SK-N-SH treated with all-trans-retinoic acid at 6 μM for 48 hours (cell line): ENCODE data around the gene NANOS1.

Experiments used
- ATAC-seq: fragments of 200-7000 bp; cut with Tn5 transposase; 3 replicates; pipeline ENCODE4 v1.9.1; 2020; ENCODE audit warnings: mild to moderate bottlenecking, moderate library complexity
- BACH2 ChIP-seq: fragments of 250-450 bp; sonication (Bioruptor Pico); IDR thresholded peaks from 2 replicates; pipeline ENCODE4 v1.9.0; 2021; ENCODE audit warnings: mild to moderate bottlenecking, borderline replicate concordance
- CREB5 ChIP-seq: fragments of 250-450 bp; sonication (Bioruptor Pico); IDR thresholded peaks from 2 replicates; pipeline ENCODE4 v1.5.1; 2020; ENCODE audit warnings: low read depth, mild to moderate bottlenecking, moderate library complexity
- CSDC2 ChIP-seq: fragments of 250-450 bp; sonication (Bioruptor Pico); IDR thresholded peaks from 2 replicates; pipeline ENCODE4 v1.5.0; 2020; ENCODE audit warnings: mild to moderate bottlenecking, moderate library complexity
- ESRRG ChIP-seq: fragments of 250-450 bp; sonication (Bioruptor Pico); IDR thresholded peaks from 2 replicates; pipeline ENCODE4 v1.6.1; 2021; ENCODE audit warnings: mild to moderate bottlenecking
- GLIS3 ChIP-seq: fragments of 250-450 bp; sonication (Bioruptor Pico); IDR thresholded peaks from 2 replicates; pipeline ENCODE4 v1.5.0; 2020; ENCODE audit warnings: mild to moderate bottlenecking, moderate library complexity
- ISL1 ChIP-seq: fragments of 250-450 bp; sonication (Bioruptor Pico); IDR thresholded peaks from 2 replicates; pipeline ENCODE4 v2.1.2; 2022; ENCODE audit warnings: mild to moderate bottlenecking, moderate library complexity
- OSR1 ChIP-seq: fragments of 250-450 bp; sonication (Bioruptor Pico); IDR thresholded peaks from 2 replicates; pipeline ENCODE4 v1.8.0; 2022; ENCODE audit warnings: moderate library complexity, mild to moderate bottlenecking, inconsistent platforms
- PATZ1 ChIP-seq: fragments of 250-450 bp; sonication (Bioruptor Pico); IDR thresholded peaks from 2 replicates; pipeline ENCODE4 v1.8.0; 2020; ENCODE audit warnings: mild to moderate bottlenecking, moderate library complexity, borderline replicate concordance
- PPARA ChIP-seq: fragments of 250-450 bp; sonication (Bioruptor Pico); IDR thresholded peaks from 2 replicates; pipeline ENCODE4 v1.5.0; 2020; ENCODE audit warnings: mild to moderate bottlenecking, borderline replicate concordance
- RARB ChIP-seq: fragments of 250-450 bp; sonication (Bioruptor Pico); IDR thresholded peaks from 2 replicates; pipeline ENCODE4 v1.8.0; 2021; ENCODE audit warnings: mild to moderate bottlenecking, moderate library complexity
- SNAI2 ChIP-seq: fragments of 250-450 bp; sonication (Bioruptor Pico); IDR thresholded peaks from 2 replicates; pipeline ENCODE4 v1.5.0; 2020; ENCODE audit warnings: mild to moderate bottlenecking, moderate library complexity
- TOX ChIP-seq: fragments of 250-450 bp; sonication (Bioruptor Pico); IDR thresholded peaks from 2 replicates; pipeline ENCODE4 v1.8.0; 2021; ENCODE audit warnings: mild to moderate bottlenecking, moderate library complexity, borderline replicate concordance
- TSHZ2 ChIP-seq: fragments of 250-450 bp; sonication (Bioruptor Pico); IDR thresholded peaks from 2 replicates; pipeline ENCODE4 v1.5.0; 2020; ENCODE audit warnings: mild to moderate bottlenecking, moderate library complexity
- ZC3H10 ChIP-seq: fragments of 250-450 bp; sonication (Bioruptor Pico); IDR thresholded peaks from 2 replicates; pipeline ENCODE4 v1.5.1; 2021; ENCODE audit warnings: mild to moderate bottlenecking, moderate library complexity
- ZFP3 ChIP-seq: fragments of 250-450 bp; sonication (Bioruptor Pico); IDR thresholded peaks from 2 replicates; pipeline ENCODE4 v1.5.0; 2020; ENCODE audit warnings: mild to moderate bottlenecking, moderate library complexity
- ZFP30 ChIP-seq: fragments of 450-650 bp; formaldehyde crosslinking; IDR thresholded peaks from 2 replicates; pipeline ENCODE4 v1.5.0; 2022; ENCODE audit warnings: mild to moderate bottlenecking, moderate library complexity
- ZNF565 ChIP-seq: fragments of 450-650 bp; formaldehyde crosslinking; conservative IDR thresholded peaks from 2 replicates; pipeline ENCODE4 v1.5.0; 2020; ENCODE audit warnings: low read depth, mild to moderate bottlenecking, moderate library complexity
- ZNF70 ChIP-seq: fragments of 450-650 bp; formaldehyde crosslinking; IDR thresholded peaks from 2 replicates; pipeline ENCODE4 v1.5.0; 2020; ENCODE audit warnings: mild to moderate bottlenecking, moderate library complexity
- ZNF8 ChIP-seq: fragments of 450-650 bp; formaldehyde crosslinking; IDR thresholded peaks from 2 replicates; pipeline ENCODE4 v1.5.0; 2020; ENCODE audit warnings: mild to moderate bottlenecking, moderate library complexity
- TF ChIP-seq, protein P1 (sequence below): fragments of 250-450 bp; sonication (Bioruptor Pico); IDR thresholded peaks from 2 replicates; pipeline ENCODE4 v1.8.0; 2021; ENCODE audit warnings: low read depth, mild to moderate bottlenecking, moderate library complexity, borderline replicate concordance
- TF ChIP-seq, protein P2 (sequence below): fragments of 250-450 bp; sonication (Bioruptor Pico); IDR thresholded peaks from 2 replicates; pipeline ENCODE4 v1.5.1; 2021; ENCODE audit warnings: mild to moderate bottlenecking, moderate library complexity

Gene NANOS1

DNA sequence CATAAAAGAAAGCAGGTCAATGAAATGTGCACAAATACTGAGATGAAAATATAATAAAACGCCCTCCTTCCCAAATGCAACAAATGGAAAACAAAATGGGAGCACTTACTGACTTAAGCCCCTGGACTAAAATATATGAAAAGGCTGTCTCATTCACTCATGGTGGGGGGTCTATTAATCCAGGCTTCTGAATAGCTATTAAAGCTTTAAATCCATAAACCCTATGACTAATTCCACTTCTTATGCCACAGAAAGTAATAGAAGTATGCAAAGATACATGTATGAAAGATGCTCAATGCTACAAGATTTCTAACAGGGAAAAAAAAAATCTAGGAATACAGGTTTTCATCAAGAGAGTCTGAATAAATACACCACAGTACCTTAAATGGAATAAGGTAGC, 30.6 kb downstream of the NANOS1 start (continued):
- TF ChIP-seq ZC3H10 (CRISPR knock-in tag) (no peak), ZFP30 (CRISPR knock-in tag) (no peak), SNAI2 (CRISPR knock-in tag) (no peak), CSDC2 (CRISPR knock-in tag) (no peak)
- TF ChIP-seq, protein P1, sequence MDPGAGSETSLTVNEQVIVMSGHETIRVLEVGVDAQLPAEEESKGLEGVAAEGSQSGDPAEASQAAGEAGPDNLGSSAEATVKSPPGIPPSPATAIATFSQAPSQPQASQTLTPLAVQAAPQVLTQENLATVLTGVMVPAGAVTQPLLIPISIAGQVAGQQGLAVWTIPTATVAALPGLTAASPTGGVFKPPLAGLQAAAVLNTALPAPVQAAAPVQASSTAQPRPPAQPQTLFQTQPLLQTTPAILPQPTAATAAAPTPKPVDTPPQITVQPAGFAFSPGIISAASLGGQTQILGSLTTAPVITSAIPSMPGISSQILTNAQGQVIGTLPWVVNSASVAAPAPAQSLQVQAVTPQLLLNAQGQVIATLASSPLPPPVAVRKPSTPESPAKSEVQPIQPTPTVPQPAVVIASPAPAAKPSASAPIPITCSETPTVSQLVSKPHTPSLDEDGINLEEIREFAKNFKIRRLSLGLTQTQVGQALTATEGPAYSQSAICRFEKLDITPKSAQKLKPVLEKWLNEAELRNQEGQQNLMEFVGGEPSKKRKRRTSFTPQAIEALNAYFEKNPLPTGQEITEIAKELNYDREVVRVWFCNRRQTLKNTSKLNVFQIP (CRISPR knock-in tag) = no peak

- no peak for TF ChIP-seq ZNF70 (CRISPR knock-in tag)
- no peak for TF ChIP-seq OSR1 (CRISPR knock-in tag)
- no peak for TF ChIP-seq ESRRG (CRISPR knock-in tag)
- no peak for TF ChIP-seq ZC3H10 (CRISPR knock-in tag)
- TF ChIP-seq, protein P2, sequence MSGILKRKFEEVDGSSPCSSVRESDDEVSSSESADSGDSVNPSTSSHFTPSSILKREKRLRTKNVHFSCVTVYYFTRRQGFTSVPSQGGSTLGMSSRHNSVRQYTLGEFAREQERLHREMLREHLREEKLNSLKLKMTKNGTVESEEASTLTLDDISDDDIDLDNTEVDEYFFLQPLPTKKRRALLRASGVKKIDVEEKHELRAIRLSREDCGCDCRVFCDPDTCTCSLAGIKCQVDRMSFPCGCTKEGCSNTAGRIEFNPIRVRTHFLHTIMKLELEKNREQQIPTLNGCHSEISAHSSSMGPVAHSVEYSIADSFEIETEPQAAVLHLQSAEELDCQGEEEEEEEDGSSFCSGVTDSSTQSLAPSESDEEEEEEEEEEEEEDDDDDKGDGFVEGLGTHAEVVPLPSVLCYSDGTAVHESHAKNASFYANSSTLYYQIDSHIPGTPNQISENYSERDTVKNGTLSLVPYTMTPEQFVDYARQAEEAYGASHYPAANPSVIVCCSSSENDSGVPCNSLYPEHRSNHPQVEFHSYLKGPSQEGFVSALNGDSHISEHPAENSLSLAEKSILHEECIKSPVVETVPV = no peak
- no peak for TF ChIP-seq ZFP3 (CRISPR knock-in tag)
- no peak for TF ChIP-seq ZNF565 (CRISPR knock-in tag)
- TF ChIP-seq ZFP30 (CRISPR knock-in tag) = no peak
- TF ChIP-seq GLIS3 (CRISPR knock-in tag) = no peak
- TF ChIP-seq ISL1 (CRISPR knock-in tag) = no peak
- no peak for TF ChIP-seq BACH2 (CRISPR knock-in tag)
- TF ChIP-seq TOX (CRISPR knock-in tag) = no peak
- TF ChIP-seq SNAI2 (CRISPR knock-in tag) = no peak
- no peak for TF ChIP-seq RARB
- no peak for TF ChIP-seq CREB5
- no peak for TF ChIP-seq PATZ1 (CRISPR knock-in tag)
- TF ChIP-seq ZNF8 = no peak
- no peak for TF ChIP-seq PPARA (CRISPR knock-in tag)
Observed at GRCh38 chr10:119061352-119061751, 31.8 kb downstream of the NANOS1 start.

GRCh38 chr10:119061926-119062325, 32.4 kb downstream of the NANOS1 start:
- no peak for ATAC-seq
- TF ChIP-seq ZFP3 (CRISPR knock-in tag) = no peak
- no peak for TF ChIP-seq OSR1 (CRISPR knock-in tag)
- TF ChIP-seq ISL1 (CRISPR knock-in tag) = no peak
- no peak for TF ChIP-seq ZC3H10 (CRISPR knock-in tag)
- no peak for TF ChIP-seq ESRRG (CRISPR knock-in tag)
- no peak for TF ChIP-seq TSHZ2
- no peak for TF ChIP-seq RARB
- TF ChIP-seq PPARA (CRISPR knock-in tag) = no peak
- TF ChIP-seq ZFP30 (CRISPR knock-in tag) = no peak
- no peak for TF ChIP-seq ZNF8
- TF ChIP-seq CSDC2 (CRISPR knock-in tag) = no peak
- TF ChIP-seq PATZ1 (CRISPR knock-in tag) = no peak
- TF ChIP-seq, protein P1 (CRISPR knock-in tag) = no peak
- TF ChIP-seq, protein P2 = no peak
- no peak for TF ChIP-seq ZNF565 (CRISPR knock-in tag)
- no peak for TF ChIP-seq ZNF70 (CRISPR knock-in tag)
- TF ChIP-seq CREB5 = no peak

More at GRCh38 chr10:119061352-119061751, 31.8 kb downstream of the NANOS1 start:
- ATAC-seq = no peak
